Globus pallidus (tissue), 1 donor: ENCODE results near the gene COL9A3.

ENCODE experiments used
- DNase-seq: peaks from one replicate; pipeline ENCODE4 v3.0.0-alpha.2; 2015; ENCODE audit warnings: low spot score

The COL9A3 gene

DNA sequence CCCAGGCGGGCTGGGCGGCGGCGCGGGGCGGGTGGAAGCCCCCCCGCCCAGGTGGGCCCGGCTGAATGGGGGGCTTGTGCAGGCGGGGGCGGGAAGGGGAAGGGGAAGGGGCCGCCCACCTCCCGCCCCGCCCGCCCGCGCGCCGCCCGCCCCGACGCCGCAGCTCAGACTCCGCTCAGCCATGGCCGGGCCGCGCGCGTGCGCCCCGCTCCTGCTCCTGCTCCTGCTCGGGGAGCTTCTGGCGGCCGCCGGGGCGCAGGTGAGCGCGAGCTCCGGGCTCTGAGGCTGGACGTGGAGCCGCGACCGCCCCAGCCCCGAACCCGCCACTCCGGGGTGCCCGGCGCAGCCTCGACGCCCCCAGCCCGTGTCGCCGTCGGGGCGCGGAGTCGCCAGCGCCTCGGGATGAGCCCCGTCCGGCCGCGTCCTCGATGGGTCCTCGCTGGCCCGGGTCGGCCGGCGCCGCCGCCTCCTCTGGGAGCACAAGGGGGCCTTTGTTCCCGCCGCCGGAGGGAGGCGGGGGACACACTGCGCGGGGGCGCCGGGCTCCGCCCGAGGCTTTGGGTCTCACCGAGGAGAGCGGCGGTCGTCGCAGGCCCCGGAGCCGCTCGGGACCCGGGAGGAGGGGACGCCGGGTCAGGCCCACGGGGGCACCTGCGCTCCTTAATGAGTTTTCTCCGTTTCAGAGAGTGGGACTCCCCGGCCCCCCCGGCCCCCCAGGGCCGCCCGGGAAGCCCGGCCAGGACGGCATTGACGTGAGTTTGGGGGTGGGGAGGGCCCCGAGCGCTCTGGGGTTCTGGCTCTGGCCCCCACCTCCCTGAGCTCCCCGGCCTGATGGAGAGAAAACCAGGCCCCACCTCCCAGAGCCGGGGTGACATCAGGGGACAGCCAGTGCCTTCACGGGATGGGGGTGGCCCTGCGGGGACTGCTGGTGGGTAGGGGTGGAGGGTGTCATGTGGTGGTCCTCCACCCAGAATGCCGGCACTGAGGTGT lies at the start of gene COL9A3:
Gene COL9A3 (plus strand): TSS at position 167 of the 990 bp plus-strand sequence. CDS start 15 bp downstream, at position 182.
- peak; percentile 80 for DNase-seq

DNA sequence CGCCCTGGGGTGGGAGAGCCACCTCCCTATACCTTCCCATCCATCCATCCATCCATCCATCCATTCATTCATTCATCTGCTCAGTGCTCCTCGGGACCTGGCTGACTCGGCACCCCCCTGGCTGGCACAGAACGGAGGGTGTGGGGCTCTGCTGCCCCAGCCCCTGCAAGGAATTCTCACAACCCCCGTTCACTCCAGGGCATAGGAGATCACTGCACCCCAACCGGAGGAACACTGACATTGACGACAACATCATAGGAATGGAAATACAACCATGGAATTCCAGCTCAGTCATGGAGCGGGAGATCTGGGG lies 48.7 kb upstream of the COL9A3 start:
- no peak for DNase-seq

DNA sequence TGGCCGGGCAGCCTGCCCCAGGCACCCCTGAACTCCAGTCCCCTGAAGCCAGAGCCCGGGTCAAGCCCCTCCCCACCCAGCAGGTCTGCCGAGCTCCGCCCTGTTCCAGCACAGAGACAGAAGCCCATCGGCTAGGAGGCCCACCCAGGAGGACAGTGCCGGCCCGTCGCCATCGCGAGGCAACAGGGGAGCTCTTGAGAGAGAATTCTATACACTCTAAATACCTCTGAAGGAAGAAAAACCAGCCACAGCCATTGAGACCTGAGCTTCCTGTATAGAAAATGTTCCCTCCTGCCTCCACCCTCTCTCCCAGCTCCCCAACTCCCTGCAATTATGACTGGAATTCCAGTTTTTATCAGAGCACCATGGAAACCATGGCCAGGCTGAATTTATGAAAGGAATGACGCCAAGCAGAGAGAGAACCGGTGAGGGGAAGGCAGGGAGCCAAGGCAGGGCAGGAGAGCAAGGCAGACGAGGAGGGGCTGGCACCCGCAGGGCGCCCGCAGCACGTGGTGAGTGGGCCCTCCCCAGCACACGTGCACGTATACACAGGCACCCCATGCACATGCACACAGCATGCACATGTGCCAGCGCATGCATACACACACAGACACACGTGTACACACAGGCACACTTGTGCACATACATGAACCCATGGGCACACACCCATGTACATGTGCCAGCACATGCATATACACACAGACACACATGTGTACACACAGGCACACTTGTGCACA lies 48.1 kb upstream of the COL9A3 start:
- DNase-seq = no peak

DNA sequence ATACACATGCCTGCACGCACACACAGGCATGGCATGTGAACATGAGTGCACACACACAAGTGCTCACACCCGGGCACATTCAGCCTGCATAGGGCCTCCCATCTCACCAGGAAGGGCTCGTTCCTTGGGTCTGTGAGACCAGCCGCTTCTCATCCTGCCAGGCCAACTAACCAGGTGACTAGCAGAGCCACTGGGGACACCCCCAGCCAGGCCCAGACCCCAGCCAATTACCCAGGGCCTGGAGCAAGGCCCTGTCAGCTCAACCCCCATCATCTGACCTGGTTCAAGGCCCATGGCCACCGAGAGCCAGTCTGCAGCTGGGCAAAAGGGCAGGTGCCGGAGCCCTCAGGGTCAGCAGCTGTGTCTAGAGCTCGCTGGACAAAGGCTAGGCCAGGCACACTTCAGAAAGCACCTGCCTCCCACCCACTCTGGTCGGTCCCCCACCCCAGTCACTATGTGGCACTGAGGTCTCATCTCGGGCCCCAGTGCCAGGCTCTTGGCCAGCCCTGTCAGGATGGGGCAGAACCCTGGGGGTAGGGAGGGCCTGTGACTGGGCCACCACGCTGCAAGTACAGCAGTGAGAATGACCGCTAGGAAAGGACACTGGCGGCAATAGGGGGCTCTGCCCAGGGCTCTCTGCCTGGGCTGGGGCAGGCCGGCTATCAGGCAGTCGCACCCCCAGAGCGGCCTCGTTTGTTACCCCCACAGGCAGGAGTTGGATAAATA lies 47.3 kb upstream of the COL9A3 start:
- no peak for DNase-seq

DNA sequence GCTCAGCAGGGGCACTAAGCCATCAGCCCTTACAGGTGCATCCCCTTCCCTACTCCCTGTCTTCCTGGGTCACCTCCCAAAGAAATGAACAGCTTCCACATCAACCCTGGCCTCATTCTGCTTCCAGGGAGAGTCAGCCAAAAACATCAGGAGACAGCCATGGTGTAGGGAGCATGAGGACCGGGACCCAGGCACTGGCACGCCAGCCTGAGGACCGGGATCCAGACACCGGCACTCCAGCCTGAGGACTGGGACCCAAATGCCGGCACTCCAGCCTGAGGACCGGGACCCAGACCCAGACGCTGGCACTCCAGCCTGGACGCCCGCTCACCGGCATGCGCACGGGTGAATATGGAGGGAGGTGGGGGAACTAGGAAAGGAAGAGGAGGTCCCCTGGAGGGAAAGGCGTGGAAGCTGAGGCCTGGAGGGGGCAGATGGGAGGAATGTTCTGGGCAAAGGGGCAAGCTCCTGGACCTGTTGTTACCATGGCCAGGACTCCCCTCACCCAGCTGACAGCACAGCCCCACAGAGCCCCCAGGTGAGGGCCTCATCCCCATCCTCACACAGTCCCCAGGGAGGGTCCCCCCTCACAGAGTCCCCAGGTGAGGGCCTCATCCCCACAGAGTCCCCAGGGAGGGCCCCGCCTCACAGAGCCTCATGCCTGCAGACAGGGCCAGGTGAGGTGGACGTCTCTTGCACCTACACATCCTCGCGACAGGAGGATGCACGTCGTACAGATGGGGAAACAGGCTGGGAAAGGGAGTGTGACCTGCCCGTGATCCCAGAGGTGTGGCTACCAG lies 46.5 kb upstream of the COL9A3 start:
- DNase-seq = no peak

DNA sequence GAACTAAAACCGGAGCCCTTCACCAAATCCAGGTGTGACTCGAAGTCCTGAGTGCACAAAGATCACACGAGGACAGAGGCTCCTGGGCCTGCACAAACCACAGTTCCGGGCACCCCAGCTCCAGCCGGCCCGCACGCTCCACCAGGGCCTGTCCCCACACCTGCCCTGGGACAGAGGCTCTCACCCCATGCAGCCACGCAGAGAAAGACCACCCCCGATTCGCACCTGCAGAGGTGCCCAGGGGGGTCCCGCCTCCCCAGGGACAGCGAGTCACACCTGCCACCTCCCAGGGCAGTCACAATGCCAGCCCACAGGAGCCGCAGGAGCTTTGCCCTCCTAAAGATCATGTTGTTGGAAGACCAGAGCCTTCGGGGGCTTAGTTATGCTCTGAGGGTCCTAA lies 45.9 kb upstream of the COL9A3 start:
- DNase-seq = no peak

DNA sequence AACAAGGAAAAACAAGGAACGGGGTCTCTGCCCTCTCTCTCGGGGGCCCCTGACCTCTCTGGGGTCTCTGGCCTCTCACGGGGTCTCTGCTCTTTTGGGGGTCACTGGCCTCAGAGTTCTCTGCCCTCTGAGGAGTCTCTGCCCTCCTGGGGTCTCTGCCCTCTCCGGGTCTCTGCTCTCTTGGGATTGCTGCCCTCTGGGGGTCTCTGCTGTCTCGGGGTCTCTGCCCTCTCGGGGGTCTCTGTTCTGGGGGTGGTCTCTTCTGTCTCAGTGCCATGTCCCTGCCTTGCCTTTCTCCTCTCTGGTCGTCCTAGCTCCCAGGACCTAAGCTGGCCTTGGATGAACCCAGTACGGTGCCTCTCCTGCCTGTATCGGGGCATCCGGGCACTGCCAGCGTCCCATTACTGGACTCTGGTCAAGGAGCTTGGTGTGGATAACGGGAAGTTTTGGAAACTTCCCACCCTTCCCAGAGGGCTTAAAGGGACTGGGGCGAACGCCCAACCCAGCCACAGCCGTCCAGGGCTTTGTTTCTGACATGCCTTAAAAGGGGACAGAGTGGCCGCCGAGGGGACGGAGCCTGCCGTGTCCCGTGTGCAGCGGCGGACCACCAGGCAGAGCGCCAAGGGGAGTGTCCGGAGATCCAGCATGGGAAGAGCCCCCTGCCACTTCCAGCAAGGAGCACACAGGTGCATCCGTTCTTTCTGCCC lies 45.3 kb upstream of the COL9A3 start:
- no peak for DNase-seq

DNA sequence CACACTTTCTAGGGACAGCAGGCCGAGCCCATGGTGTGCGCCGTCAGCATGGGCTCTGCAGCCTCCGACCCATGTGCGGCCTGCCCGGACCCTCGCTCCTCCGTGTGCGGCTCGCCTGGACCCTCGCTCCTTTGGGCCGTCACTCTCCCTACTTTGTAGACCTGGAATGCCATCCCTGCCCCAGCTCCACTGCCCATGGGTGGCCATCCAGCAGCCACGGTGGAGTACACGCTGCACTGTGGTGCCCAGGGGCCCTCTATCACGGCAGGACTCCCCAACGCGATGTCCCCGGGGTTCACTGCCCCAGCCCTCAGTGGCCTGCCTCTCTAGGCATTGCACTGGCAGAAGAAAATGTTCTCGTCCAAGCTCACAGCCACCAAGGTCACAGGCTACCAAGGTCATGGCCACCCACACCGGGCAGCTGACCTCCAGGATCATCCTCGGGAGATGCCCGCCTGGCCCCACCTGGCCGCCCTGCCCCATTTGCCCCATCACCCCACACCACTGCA lies 44.7 kb upstream of the COL9A3 start:
- DNase-seq = no peak

DNA sequence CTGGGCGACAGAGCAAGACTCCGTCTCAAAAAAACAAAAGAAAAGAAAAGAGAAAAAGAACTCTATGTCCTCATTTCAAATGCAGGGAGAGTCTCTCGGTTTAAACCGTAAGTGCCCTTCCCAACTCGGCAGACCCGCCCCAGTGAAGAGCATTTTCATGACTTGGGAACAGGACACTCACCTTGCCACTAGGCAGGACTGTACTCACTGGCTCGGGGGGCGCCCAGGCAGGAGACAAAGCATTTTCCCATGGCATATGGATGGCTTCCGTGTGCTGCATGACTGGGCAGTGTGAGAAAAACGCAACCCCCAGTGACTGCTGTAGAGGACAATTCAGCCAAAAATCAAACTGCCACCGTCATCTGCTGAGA lies 44.2 kb upstream of the COL9A3 start:
- no peak for DNase-seq

DNA sequence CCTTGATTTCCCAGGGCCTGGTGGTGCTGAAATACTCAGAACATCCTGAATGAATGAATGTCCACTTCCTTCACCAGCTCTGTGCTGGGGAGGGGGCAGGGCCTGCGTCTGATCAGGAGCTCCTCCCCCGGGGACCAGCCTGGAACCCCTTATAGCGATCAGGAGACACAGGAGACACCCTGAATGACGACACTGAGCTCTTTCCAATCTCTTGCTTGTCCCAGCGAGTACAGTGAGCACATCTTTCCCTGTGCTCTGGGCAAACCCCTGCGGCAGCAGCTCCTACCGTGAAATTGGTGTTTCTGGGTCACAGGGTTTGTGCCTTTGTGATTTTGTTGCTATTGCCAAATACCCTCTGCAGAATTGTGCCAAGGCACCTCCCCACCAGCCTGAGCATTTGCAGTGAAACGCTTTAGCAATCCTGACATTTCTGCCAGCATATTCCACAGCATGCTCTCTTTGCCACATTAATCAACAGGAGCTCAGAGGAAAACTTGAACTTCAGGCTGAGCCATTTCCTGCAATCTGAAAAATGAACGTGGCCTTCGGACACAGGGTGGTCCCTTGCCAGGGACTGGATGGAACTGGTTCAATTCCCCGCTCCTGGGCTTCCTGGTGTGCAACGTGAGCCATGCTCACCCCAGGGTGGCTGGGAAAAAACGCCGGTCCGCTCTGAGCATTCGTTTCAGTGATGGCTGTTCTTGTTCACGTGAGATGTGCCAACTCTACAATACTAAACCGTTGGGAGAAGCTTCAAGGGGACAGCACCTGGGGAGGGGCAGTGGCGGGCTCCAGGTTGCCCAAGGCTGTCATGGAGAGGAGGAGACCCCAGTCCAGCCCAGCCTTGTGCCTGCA lies 43.6 kb upstream of the COL9A3 start:
- DNase-seq = no peak

DNA sequence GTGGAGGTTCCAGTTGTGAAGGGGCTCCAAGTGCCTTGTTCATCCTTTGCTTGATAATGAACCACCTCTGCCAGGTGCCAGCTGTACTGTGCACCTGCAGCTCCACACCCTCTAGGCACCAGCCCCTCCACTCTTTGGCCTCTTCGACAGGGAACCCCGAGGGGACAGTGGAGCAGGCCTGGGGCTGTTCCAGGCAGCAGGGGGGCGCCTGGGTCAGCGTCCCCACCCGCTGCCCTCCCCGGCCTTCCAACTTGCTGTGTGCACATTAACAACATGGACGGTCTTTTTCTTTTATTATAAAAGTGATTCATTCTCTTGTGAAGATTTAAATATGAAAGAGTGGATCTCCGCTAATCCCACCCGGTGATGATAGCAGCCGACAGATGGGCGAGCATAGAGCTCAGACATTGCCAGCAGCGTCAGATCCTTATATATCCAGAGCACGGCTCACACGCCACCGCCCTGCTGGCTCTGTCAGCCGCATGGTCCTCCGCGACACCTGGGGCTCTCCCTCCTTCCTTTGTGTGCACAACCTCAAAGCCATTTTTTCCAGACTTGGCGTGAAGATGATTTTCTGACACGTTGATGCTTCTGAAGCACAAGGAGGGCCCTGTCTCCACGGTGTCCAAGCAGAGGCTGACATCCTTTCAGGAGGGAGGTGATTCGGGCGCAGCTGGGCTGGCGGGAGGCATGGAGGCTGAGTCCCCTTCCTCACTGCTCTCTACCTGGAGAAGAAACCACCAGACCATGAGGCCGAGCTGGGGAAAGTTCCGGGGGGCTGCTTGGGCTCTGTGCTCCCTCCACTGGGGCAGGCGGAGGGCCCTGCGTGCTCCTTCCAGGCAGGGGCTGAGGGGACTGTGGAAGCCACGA lies 42.8 kb upstream of the COL9A3 start:
- DNase-seq = no peak

DNA sequence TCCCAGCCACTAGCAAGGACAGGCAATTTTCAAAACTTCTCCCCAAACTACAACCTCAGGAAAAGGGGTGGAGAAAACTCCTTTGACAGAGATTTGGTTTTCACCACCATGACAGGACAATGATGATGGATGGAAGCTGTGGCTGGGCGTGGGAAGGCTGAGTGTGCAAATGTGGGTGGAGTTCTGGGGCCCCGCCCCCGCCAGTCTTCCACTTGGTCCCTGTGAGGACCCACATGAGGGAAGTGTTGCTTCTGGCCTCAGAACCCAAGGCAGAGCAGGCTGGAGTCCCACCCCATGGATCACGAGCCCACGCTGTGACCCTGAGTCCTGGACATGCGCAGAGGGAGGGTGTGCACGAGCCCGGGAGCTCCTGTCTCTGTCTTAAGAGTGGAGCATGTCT lies 42.1 kb upstream of the COL9A3 start:
- no peak for DNase-seq

DNA sequence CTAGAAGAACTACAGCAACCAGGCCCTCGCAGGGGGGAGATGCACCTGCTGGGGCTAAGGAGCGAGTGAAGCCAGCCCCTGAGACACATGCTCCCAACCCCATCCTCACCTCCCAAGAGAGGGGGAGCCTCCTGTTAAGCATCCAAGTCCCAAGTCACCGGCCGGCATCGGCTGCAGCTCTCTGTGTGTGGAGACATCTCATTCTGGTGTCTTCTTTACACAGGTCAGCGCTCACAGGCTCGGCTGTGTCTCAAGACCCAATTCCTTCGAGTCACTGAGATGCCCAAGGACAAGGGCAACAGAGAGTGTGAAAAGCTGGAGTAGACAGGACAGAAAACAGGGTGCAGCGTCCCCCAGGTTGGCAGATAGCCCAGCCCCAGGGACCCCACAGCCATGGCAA lies 41.6 kb upstream of the COL9A3 start:
- DNase-seq = no peak

DNA sequence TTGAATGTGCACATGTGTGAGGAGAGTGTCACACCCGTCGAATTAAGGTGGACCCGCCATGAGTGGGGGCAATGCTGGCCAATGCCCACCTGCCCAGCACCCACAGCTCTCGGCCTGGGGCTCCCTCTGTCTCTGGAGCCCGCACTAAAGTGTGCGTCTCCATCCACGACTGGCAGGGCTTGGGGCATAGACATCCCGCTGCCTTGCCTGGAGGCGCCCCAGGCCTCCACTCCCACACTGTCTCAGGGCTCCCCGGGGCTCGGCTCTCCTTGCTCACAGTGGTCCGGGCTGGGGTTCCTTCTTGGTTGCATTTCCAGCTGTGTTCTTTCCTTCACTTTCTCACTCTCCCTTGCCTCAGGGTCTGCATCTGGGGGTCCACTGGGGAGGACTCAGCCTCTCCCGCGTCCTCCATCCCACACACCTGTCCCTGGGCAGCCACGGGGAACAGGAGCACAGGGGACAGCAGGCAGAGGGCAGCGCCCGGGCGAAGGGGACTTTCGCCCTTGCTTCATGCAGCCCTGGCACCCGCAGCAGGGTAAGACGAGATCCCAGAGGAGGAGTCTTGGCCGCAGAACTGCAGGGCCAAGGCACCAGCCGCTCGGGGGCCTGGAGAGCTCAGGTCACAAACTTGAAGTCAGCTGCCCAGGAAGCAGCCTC lies 40.7 kb upstream of the COL9A3 start:
- DNase-seq = no peak

DNA sequence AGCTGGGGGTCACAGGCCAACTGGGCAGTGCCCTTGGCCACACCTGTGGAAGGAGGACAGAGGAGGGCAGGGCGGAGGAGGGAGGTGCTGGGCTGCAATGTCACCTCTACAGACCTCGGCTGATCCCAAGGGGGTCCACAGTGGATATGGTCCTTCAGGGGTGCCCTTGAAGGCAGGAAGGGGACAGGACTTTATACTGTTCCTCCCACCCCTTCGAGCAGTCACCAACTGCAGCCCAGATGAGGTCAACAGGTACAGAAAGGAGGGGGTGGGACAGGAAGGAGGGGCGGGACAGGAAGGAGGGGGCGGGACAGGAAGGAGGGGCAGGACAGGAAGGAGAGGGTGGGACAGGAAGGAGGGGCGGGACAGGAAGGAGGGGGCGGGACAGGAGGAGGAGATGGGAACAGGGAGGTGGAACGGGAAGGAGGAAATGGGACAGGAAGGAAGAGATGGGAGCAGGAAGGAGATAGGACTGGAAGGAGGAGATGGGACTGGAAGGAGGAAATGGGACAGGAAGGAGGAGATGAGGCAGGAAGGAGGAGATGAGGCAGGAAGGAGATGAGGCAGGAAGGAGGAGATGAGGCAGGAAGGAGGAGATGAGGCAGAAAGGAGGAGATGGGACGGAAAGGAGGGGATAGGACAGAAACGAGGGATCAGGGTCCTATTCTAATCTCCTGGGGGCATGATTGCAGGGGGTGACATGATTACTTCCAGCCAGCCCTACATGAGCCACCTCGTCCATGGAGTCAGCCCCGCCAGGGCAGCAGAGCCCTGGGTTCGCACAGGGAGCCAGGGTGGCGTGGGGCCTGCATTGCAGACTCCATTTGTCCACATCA lies 39.9 kb upstream of the COL9A3 start:
- DNase-seq = no peak

DNA sequence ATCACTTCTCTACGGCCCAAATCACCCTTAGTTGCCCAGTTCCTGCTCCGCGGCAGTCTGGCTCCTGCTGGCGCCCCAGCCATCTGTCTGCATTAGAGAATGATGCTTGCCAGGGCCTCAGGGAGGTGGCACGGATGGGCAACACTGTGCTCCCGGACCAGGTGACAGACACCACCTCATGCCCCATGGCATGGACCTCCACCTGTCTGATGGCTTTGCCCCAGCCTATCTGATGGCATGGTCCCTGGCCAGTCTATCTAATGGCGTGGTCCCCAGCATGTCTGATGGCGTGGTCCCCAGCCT lies 39.4 kb upstream of the COL9A3 start:
- no peak for DNase-seq

DNA sequence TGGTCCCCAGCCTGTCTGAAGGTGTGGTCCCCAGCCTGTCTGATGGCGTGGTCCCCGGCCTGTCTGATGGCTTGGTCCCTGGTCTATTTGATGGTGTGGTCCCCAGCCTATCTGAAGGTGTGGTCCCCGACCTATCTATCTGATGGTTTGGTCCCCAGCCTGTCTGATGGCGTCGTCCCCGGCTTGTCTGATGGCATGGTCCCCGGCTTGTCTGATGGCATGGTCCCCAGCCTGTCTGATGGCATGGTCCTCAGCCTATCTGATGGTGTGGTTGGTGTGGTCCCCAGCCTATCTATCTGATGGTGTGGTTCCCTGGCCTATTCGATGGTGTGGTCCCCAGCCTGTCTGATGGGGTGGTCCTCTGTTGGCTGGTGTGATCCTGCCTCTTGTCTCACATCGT lies 38.8 kb upstream of the COL9A3 start:
- DNase-seq = no peak
